Astrocyte of the spinal cord (primary cell): ENCODE data around the gene SLC35F1.

Source experiments
- DNase-seq: peaks from one replicate; pipeline ENCODE4 v3.0.0; 2011; ENCODE audit warnings: low read depth, low spot score
- H3K4me3 ChIP-seq: 2 replicates; pipeline ENCODE4 v1.5.1; 2011; ENCODE audit warnings: low read depth, mild to moderate bottlenecking, low read length, moderate library complexity
- CTCF ChIP-seq: IDR thresholded peaks from 2 replicates; pipeline ENCODE4 v1.5.1; 2012; ENCODE audit warnings: low read depth, mild to moderate bottlenecking, low read length, inconsistent platforms
- in situ Hi-C: cut with HindIII; loops from 2 replicates; pipeline ENCODE4 v1.10.0; 2017; ENCODE audit warnings: low sequenced_read_pairs

The SLC35F1 gene

GRCh38 chr6:118086159-118086558 is 179.1 kb downstream of the SLC35F1 start:
- TF ChIP-seq CTCF = no peak
- no peak overlapping the region for H3K4me3 ChIP-seq
- in situ Hi-C loops = no loop called here
- no peak for DNase-seq

- in situ Hi-C loops = no loop called here
- H3K4me3 ChIP-seq = no peak overlapping the region
- TF ChIP-seq CTCF = no peak
- DNase-seq = no peak
These were observed 185.0 kb downstream of the SLC35F1 start for GRCh38 chr6:118092086-118092485.

GRCh38 chr6:118097576-118097975 is 190.5 kb downstream of the SLC35F1 start:
- TF ChIP-seq CTCF = no peak
- H3K4me3 ChIP-seq = no peak overlapping the region
- in situ Hi-C loops = no loop called here

GRCh38 chr6:118100717-118101116 is 193.7 kb downstream of the SLC35F1 start:
- DNase-seq = peak; percentile 26
- TF ChIP-seq CTCF = no peak
- in situ Hi-C loops = no loop called here
- H3K4me3 ChIP-seq = no peak overlapping the region

More at GRCh38 chr6:118097576-118097975, 190.5 kb downstream of the SLC35F1 start:
- no peak for DNase-seq

GRCh38 chr6:118101220-118101619 is 194.2 kb downstream of the SLC35F1 start:
- TF ChIP-seq CTCF = no peak
- DNase-seq = no peak
- no peak overlapping the region for H3K4me3 ChIP-seq
- in situ Hi-C loops = no loop called here

GRCh38 chr6:118101831-118102345 is 194.8 kb downstream of the SLC35F1 start:
- in situ Hi-C loops = no loop called here
- H3K4me3 ChIP-seq = no peak overlapping the region
- no peak for TF ChIP-seq CTCF
- peak; percentile 32 for DNase-seq

GRCh38 chr6:118102401-118102800 is 195.3 kb downstream of the SLC35F1 start:
- no peak for TF ChIP-seq CTCF
- in situ Hi-C loops = no loop called here
- H3K4me3 ChIP-seq = no peak overlapping the region
- no peak for DNase-seq
